ENCODE measurements around the gene NT5C1B.
"Not testable (repeated sequence)": the region's sequence is repeated elsewhere in the genome, so short reads cannot be mapped to it uniquely, and the experiment has no call there.

The NT5C1B gene

DNA sequence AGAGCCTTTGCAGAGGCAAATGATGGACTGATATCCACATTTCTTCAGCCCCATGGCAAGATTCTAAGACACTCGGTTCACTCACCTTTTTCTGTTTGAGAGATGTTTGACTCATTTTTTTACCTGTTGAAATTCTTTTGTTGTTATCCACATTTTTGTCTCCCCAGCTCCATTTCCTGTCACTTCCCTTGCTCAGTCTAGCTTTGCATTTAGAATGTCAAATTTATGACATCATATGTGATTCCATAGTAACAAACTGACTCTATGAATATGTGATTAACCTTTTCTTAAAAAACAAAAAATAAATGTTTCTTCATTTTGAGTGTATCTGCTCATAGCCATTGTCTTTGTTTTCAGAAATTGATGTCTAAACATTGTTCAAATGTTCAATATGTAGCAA, at the start of gene NT5C1B:
NT5C1B (minus strand) TSS at position 216 of the 400 bp plus-strand sequence; CDS start at position 115, 101 bp downstream.
- DNase-seq (ENCODE audit: low read depth): no peak

DNA sequence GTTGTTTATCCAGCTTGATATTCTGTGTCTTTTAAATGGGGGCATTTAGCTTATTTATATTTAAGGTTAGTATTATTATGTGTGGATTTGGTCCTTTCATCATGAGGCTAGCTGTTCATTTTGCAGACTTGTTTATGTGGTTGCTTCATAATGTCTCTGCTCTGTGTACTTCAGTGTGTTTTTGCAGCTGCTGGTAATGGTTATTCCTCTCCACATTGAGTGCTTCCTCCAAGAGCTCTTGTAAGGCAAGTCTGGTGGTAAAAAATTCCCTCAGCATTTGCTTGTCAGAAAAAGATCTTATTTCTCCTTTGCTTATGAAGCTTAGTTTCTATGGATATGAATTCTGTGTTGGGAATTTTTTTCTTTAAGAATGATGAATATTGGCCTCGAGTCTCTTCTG, 47.8 kb upstream of the NT5C1B start:
- no peak for DNase-seq (ENCODE audit: low read depth)

DNA sequence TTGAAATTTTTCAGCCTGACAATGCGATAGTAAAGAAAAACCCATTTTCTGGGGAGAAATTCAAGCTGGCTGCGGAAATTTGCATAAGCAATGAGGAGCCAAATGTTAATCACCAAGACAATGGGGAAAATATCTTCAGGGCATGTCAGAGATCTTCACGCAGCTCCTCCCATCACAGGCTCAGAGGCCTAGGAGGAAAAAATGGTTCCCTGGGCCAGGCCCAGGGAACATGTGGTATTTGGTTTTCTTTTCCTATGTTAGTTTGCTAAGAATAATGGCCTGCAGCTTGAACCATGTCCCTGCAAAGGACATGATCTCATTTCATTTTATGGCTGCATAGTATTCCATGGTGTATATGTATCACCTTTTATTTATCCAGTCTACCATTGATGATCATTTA, 43.3 kb upstream of the NT5C1B start:
- DNase-seq (ENCODE audit: low read depth): not testable (repeated sequence)

DNA sequence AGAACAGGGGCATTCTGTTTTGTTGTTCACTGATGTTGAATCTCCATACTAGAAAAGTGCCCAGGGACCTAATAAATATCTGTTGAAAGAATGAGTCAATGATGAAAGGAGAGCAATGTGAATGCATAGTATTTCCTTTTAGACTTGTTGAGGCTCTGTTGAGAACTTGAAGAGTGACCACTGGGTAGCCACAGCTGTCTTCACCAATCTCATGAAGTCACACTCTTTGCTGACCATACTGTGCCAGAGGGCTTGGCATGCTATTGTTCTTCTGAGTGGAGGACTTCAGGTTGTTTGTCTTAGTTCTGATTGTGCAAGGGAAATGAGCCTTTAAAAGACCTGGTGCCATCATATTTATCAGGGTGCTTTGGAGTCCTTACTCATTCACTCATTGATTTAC, 41.6 kb upstream of the NT5C1B start:
- no peak for DNase-seq (ENCODE audit: low read depth)

DNA sequence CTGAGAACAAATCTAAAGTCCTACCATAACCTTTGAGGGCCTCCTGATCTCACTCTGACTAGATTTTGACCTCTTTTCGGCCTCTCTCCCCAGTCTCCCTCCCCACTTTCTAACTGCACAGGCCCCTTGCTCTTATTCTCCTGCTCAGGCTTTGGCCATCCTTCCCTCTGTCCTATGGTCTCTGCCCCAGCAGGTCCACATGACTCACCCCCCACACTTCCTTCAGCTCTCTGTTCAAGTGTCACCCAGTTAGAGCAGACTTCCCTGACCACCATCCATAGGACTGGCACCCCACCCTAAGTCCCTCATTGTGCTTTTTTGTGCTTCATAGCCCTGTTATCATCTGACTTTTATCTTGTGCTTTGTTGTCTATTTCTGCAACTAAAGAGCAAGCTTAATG, 41.2 kb upstream of the NT5C1B start:
- DNase-seq (ENCODE audit: low read depth): no peak

DNA sequence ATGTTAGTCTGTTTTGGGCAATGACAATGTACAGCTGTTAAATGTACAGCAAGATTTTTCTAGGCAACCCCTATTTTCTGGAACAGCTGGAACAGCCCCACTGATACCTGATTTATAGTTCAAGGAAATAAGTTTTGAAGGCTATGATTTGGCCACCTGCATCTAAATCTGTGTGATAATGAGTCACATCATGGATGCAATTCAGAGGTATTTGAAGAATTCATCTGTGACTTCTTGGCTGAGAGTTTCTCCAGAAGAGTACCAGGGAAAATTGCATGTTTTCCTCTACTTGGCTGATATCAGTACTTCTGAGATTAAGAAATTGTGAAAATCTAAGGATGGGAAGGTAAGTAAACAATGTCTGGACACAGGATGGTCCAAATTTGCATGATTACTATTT, 40.7 kb upstream of the NT5C1B start:
- no peak for DNase-seq (ENCODE audit: low read depth)

DNA sequence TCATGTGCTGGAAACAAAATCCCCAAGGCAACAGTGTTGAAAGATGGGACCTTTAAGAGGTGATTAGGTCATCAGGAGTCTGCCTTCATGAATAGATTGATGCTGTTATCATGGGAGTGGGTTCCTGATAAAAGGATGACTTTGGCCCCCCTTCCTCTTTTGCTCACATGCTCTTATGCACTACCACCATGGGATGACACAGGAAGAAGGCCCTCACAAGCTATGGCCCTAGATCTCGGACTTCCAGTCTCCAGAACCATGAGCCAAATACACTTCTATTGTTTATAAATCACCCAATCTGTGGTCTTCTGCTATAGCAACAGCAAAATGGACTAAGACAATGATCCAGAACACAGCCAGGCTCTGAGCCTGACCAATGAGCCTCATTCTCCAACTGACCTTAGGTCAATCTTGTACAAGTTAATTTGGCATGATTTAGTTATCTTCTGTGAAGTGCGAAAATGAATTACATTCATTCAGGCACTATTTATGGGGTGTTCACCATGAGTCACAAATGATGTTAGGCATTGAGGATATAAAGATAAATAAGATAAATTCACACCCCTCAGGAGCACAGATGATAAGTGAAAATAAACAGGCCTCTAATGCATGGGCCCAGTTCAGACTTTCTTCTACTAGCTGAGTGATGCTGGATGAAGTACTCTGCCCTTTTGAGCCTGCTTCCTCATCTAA, 37.7 kb upstream of the NT5C1B start:
- DNase-seq (ENCODE audit: low read depth): no peak

DNA sequence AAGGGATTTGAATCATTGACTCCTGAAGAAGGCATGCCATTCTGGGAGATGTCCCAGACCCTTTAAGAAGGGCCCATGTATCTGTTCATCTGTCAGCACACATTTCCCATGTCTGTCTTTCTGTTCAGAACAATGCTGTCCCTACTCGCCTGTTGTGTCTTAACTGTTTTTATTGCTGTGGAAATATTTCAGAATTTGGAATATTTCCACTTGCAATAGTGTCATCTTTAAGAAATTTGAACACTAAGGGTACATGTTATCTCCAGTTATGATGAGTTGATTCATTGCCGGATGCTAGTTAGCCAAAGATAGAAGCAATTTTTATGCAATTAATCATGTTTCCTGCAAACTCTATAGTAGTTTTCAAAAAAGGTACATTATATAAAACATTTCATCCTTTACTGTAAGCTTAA, 36.9 kb upstream of the NT5C1B start:
- DNase-seq (ENCODE audit: low read depth): no peak

DNA sequence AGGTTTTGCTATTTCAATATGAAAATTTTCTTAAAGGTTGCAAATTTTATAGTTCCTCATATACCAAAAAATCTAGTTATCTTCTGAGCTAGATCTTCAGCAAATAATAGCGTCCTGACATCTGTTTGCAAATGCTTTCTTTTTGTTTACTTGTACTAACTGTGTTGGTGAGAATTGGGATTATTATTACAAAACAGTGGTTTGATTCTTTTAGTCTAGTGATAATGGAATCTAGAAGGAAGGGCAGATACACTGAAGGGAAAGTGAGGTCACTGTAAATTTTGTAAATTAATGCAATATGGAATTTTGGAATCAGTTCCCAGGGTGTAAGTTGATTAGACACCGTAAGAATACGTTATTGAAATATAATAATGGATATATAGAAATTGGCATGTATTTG, 36.2 kb upstream of the NT5C1B start:
- no peak for DNase-seq (ENCODE audit: low read depth)

DNA sequence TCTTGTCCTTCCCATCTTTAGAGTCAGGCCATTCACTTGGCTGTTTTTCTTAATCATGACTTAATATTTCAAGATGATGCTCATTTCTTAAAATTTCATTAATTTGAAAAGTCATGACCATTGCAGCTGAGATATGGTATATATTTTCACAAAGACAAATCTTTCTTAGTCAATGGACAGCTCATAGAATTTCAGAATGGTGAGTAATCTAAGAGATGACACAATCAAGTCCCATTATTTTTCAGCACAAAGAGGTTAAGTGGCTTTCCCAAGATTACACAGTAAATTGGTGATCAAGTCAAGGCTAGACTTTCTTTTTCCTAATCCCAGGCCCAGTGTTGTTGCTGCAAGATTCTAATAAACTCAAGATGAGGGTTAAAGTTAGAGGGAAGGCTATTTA, 34.4 kb upstream of the NT5C1B start:
- DNase-seq (ENCODE audit: low read depth): no peak

DNA sequence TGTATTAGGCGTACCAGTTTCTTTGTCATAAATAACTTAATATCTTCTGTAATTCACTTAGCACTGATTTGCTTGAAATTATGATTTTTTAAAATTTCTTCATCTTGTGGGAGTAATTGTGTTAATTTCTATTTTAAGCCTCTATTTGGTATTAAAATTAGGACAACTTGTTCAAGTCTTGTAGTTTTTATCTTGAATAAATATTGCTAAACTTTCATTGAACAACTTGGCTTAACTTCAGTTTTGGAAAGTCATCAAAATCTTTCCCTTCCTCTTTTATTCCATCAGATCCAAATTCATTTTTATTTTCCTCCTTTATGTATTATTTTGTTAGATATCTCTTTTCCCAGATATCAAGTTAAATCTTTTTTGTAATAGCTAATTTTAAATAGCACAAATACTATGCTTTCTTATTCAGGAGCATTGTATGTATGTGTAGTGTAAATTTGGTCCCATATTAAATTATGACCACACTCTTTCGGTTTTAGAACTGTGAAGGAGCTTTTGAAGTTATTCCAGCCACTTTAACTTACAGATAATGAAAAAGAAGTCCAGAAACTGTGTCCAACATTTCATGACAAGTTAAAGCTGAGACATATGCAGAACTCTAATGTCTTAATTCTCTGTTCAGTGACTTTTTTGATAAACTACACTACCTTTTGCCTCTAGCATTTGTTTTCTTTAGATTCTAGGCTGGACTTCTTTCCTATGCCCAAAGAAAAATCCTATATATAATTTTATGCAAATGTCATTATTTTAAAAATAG, 31.7 kb upstream of the NT5C1B start:
- DNase-seq (ENCODE audit: low read depth): no peak

DNA sequence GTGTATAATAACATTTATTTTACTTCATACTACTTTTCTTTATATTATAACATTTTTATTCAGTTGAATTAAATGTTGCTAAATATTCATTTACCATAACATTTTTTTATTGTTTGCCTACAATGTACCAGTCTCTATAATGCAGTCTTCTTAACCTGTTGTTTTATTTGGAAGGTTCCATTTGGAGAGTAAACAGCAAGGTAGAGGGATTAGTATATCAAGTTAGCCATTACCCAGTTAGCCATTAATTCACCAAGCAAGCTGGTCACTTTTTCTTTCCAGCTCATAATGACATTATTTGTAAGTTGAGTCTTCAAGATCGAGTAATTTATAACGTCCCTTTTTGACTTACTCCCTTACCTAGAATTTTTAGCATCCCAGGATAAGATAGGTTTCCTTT, 29.7 kb upstream of the NT5C1B start:
- DNase-seq (ENCODE audit: low read depth): no peak

DNA sequence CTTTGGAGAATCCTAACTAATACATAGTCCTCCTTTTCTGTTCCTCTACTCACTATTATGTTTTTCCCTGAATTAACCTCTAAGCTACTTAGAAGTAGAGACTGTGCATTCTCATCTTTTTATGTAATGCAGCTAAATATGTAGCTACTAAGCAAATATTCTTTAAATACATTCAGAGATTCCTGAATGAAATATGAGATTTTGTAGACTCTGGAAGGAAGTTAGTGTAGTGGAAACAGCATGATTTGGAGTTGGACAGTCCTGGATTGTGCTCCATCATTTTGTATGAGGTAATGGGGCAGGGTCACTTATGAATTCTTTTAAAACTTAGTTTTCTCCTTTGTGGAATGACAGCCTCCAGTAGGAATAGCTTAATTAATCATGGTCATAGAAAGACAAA, 24.7 kb upstream of the NT5C1B start:
- no peak for DNase-seq (ENCODE audit: low read depth)

DNA sequence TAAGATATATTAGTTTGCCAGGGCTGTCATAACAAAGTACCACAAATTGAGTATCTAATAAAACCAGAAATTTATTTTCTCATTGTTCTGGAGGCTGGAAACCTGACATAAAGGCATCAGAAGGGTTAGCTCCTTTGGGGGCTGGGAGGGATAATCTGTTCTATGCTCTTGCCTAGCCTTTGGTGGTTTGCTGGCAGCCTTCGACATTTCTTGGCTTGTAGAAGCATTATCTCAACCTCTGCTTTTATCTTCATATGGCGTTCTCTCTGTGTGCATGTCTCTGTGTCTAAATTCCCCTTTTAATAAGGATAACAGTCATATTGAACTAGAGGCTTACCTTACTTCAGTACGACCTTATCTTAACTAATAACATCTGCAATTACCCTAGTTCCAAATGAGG, 22.8 kb upstream of the NT5C1B start:
- no peak for DNase-seq (ENCODE audit: low read depth)

DNA sequence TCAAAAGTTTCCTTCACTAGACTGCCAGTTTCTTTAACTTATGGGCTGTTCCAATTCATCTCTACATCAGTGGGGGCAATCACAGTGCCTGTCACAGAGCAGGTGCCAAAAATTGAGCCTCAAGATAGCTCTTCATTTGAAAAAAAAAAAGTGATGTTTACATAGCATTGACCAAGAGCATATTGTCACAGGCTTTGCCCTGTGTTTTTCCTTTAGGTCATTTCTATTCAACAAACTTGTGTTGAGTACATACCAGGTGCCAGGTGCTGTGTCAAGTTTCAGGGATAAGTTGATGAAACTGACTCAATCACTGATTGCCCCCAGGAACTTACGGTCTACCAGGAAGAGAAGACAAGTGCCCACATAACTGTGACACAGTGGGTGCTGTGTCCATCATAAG, 22.2 kb upstream of the NT5C1B start:
- no peak for DNase-seq (ENCODE audit: low read depth)

DNA sequence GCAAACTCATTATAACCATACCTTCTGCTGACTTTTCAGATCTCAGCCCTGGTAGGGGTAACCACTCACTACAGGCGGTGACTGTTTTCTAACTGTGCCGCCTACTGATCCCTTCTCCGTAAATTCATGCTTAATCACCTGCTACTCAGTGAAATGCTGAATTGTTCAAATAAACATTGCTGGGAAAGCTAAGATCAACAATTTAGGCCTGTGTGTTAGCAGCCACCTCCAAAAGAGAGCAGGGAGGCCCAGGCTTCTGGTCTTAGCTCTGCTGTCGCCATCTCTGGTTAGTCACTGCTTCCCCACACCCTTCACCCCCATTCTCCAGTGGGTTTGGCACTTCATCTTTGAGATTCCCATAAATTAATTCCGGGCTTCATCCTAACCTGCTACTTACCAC, 21.8 kb upstream of the NT5C1B start:
- DNase-seq (ENCODE audit: low read depth): no peak

DNA sequence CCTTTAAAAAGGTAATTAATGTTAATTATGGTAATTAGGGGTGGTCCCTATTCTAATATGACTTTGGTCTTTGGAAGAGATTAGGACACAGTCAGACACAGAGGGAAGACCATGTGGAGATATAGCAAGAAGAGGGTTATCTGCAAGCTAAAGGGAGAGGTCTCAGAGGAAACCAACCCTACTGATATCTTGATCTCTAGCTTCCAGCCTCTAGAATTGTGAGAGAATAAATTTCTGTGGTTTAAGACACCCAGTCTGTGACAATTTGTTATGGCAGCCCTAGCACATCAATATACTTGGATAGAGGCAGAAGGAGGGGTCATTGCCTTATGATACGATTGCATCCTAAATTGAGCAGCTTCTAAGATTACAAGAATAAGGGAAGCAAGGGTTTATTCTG, 21.3 kb upstream of the NT5C1B start:
- DNase-seq (ENCODE audit: low read depth): no peak

DNA sequence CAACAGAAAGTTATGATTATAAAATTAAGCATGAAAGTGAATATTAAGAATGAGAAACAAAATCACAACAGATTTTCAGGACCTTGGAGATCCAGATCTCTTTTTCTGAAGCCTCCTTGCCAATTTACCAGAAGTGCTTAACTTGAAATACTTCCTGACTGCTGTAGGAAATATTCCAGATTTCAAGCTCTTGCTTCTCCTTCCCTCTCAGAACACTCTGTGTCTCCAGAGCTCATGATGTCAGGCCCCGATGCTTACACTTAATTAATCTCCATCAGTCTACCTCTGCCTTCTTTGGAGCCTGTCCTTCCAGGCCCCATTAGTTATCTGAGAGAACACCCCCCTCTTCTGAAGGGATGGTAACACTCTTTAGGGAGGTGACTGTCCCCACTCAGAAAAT, 20.7 kb upstream of the NT5C1B start:
- DNase-seq (ENCODE audit: low read depth): no peak

DNA sequence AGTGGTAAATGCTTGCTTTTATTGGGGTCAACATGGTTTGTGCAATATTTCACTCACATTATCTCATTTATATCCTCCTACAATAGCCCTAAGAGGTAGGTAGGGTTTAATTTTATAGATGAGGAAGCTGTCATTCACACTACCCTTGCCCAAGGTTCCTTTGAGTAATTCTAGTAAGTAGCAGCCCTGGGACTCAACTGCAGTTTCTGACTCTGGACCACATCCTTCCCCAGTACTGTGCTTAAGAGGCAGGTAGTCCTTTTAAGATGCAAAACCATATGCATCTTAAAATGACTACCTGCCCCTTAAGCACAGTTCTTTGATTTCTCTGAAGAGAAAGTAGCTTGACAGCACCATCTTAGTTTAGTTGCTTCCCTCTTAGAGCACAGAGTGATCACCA, 15.7 kb upstream of the NT5C1B start:
- no peak for DNase-seq (ENCODE audit: low read depth)

DNA sequence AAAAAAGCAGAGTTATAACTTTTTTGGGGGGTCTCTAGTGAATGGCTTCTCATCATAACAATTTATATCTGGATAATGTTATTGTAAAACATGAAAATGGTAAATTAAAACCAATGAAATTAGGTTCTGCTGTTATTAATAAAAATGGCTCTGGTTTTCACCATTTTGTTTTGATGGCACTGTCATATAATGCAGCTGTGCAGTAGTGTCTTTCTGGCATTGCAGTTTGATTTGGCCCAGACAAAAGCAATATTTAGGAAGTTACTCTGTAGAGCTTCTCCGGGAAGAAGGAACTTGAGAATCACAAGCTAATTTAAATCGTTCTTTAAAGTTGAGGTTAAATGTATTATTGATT, 15.1 kb upstream of the NT5C1B start:
- DNase-seq (ENCODE audit: low read depth): no peak

DNA sequence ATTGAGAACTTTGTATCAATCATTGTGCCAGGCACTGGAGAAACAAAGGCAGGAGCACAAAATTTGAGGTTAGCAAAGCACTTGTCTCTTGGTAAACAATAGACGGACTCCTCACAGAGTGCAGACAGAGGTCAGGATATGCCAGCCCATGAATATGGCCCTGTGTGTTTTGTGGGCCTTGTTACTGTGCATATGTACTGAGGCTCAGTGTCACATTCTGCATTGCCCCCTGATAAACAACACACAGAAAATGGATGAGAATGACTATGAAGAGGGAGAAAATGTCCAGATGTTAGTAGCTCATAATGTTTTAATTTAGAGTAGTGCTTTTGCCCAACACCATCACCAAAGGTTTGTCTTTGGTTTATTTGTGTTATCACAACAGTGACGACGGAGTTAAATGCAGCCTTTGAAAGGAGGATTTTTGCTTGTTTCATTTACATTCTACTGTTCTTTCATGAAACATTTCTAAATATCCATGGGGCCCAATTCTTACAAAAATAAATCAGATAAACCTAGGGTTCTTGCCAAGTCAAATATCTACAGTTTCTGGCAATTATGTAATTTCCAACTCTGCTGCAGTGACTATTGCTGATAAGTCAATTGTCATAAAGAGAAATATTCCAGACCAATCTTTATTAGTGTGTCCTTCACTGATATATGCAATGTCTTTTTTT, 14.6 kb upstream of the NT5C1B start:
- no peak for DNase-seq (ENCODE audit: low read depth)

DNA sequence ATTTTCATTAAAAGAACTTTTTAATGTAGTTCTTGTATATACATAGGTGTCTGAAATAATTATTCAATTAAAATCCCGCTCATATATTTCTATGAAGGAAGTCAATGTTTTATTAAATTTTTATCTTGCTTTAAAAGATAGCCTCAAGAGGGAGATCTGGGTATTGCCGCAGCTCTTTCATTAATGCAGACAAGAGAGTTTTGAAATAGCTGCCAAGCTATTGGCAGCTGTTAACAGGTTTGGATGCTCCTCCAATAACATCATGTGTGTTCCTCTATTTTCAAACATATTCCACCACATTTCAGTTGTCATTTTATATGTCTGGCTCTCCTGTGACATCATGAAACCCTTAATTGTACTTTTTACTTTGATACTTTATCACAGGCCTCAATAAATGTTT, 12.9 kb upstream of the NT5C1B start:
- no peak for DNase-seq (ENCODE audit: low read depth)

DNA sequence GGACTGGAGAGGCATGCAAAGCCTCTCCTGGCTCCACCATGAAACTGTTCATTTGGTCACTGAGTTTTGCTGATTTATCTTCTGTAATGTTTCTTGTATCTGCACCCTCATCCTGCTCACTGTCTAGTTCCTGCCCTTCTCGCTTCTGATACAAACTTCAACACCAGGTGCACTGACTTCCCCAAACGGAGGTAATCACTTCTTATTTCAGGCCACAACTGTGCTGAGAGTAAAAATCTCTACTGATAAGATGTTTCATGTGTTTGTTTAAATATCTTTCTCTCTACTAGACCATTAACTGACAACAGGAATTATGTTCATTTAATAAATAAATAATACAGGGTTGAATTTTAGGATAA, 10.9 kb upstream of the NT5C1B start:
- no peak for DNase-seq (ENCODE audit: low read depth)

Measured in T-helper 22 cell (primary cell).